ENCODE results near the gene ZDHHC11B.

ZDHHC11B gene

DNA sequence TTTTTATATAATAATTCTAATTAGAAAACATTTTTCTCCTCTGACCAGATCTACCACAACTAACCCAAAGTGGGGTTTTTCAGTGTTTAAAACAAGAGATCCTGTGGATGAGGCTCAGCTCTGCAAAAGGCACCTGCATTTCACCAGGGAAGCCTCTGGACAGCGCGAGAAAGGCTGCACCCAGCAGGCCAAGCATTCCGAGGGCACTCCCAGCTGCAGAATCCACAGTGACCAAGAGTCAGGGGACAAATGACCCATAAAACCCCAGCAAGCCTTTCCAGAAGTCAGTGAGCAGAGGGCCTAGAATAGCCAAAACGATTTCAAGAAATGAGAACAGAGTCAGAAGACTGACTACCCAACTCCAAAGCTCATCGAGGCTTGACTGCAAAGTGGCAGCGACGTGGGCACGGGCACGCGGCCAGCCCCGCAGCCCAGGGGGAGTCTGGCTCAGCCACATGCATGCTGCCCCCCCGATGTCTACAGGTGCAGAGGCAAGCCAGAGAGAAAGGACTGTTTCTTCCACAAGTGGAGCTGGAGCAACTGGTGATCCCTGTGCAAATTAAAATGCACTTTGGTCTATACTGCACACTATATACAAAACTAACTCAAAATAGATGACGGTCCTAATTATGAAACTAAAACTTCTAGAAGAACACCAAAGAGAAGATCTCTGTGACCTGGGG lies 117.6 kb downstream of the ZDHHC11B start:
- H3K27me3 ChIP-seq (ENCODE audit: insufficient read depth, low read length), result no peaks in the 10 kb centered on the region
- H3K9ac ChIP-seq (ENCODE audit: low read length), result no peak overlapping the region
- H2BK120ac ChIP-seq (ENCODE audit: insufficient read depth, low read length, poor library complexity), result no peak overlapping the region
- peaks cover 3 to 8% of the 10 kb centered on the region in 2 experiments for H3K4me1 ChIP-seq (ENCODE audit: control insufficient read depth in 1 of 2, insufficient read depth in 2 of 2, low read length in 2 of 2)
- no peak overlapping the region for H4K91ac ChIP-seq (ENCODE audit: low read depth, low read length)
- no peak overlapping the region for H3K23ac ChIP-seq (ENCODE audit: low read length)
- no peak overlapping the region for H4K8ac ChIP-seq (ENCODE audit: low read depth, low read length)
- no peak overlapping the region for H2BK5ac ChIP-seq (ENCODE audit: low read depth, low read length, poor library complexity)
- no peak overlapping the region for H2BK12ac ChIP-seq (ENCODE audit: low read length)
- no CpG with 5 or more reads among the region's 13 CpGs for WGBS (ENCODE audit: extremely low coverage, insufficient coverage, insufficient read length)
- DNase-seq, result no peak
- no peak overlapping the region for H2AK5ac ChIP-seq (ENCODE audit: low read length)
- H3K4me2 ChIP-seq (ENCODE audit: low read length), result no peak overlapping the region
- no peak overlapping the region for H3K18ac ChIP-seq (ENCODE audit: low read length)
- H3K36me3 ChIP-seq (ENCODE audit: control insufficient read depth in 1 of 2, insufficient read depth in 2 of 2, low read length in 2 of 2), result peaks cover 44 to 46% of the 10 kb centered on the region in 2 experiments
- no peak overlapping the region for H3K27ac ChIP-seq (ENCODE audit: low read depth, low read length)
- no peaks in the 10 kb centered on the region for H3K79me2 ChIP-seq (ENCODE audit: control insufficient read depth, insufficient read depth, low read length, poor library complexity)
- H3K4ac ChIP-seq (ENCODE audit: low read depth, low read length), result no peak overlapping the region
- H3K14ac ChIP-seq (ENCODE audit: low read length), result no peak overlapping the region
- H3K79me1 ChIP-seq (ENCODE audit: low read length), result no peaks in the 10 kb centered on the region
- H3K4me3 ChIP-seq (ENCODE audit: low read depth, low read length), result no peak overlapping the region
- H4K12ac ChIP-seq (ENCODE audit: low read depth, low read length), result no peak overlapping the region
- no peaks in the 10 kb centered on the region for H3K9me3 ChIP-seq (ENCODE audit: insufficient read depth, low read depth, low read length)
- no peak overlapping the region for H2AFZ ChIP-seq (ENCODE audit: insufficient read depth, low read length, poor library complexity)

DNA sequence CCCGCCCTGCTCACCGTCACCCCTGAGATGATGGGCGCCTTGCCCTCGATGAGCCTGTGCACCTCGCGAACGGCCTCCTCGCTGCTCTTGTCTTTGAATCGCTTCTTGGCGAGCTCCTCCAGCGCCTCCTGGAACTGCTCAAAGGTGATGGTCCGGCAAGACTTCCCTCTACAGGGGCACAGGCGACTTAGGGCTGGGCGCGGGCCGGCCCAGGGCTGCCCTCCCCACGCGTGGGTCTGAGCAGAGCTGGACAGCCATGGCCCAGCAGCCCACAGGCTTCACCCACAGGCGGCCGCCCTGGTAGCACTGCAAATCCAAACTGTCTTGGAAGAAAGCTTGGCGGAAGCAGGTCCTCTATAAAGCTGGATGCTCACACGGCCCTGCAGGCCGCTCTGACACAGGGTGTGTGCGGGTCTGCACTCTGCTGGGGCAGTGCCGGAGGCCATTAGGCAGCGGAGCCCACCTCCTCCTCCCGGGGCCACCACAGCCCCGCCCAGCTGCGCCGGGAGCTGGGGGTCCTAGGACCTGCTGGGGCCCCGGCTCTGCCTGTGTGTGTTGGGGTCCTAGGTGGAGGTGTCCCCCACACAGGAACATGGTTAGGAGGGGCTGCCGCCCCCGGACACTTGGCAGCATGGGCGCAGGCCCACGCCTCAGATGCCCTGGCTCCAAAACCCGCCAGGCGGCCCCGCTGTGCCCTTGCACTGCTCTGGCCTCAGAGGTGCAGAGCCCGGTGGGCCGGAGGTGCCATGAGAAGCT lies 118.4 kb downstream of the ZDHHC11B start:
- no peak overlapping the region for H3K18ac ChIP-seq (ENCODE audit: low read length)
- H3K79me2 ChIP-seq (ENCODE audit: control insufficient read depth, insufficient read depth, low read length, poor library complexity), result no peaks in the 10 kb centered on the region
- DNase-seq, result no peak
- H3K79me1 ChIP-seq (ENCODE audit: low read length), result no peaks in the 10 kb centered on the region
- H2BK5ac ChIP-seq (ENCODE audit: low read depth, low read length, poor library complexity), result no peak overlapping the region
- H3K23ac ChIP-seq (ENCODE audit: low read length), result no peak overlapping the region
- H3K4me3 ChIP-seq (ENCODE audit: low read depth, low read length), result no peak overlapping the region
- H3K14ac ChIP-seq (ENCODE audit: low read length), result no peak overlapping the region
- H2BK120ac ChIP-seq (ENCODE audit: insufficient read depth, low read length, poor library complexity), result no peak overlapping the region
- no peak overlapping the region for H2AFZ ChIP-seq (ENCODE audit: insufficient read depth, low read length, poor library complexity)
- H3K9ac ChIP-seq (ENCODE audit: low read length), result no peak overlapping the region
- H2BK12ac ChIP-seq (ENCODE audit: low read length), result no peak overlapping the region
- no peaks in the 10 kb centered on the region for H3K27me3 ChIP-seq (ENCODE audit: insufficient read depth, low read length)
- H3K9me3 ChIP-seq (ENCODE audit: insufficient read depth, low read depth, low read length), result peaks cover 2% of the 10 kb centered on the region
- no peak overlapping the region for H3K4me2 ChIP-seq (ENCODE audit: low read length)
- no peak overlapping the region for H4K12ac ChIP-seq (ENCODE audit: low read depth, low read length)
- no CpG with 5 or more reads among the region's 40 CpGs for WGBS (ENCODE audit: extremely low coverage, insufficient coverage, insufficient read length)
- H3K36me3 ChIP-seq (ENCODE audit: control insufficient read depth in 1 of 2, insufficient read depth in 2 of 2, low read length in 2 of 2), result peaks cover 51 to 52% of the 10 kb centered on the region in 2 experiments
- no peak overlapping the region for H4K91ac ChIP-seq (ENCODE audit: low read depth, low read length)
- no peak overlapping the region for H4K8ac ChIP-seq (ENCODE audit: low read depth, low read length)
- H2AK5ac ChIP-seq (ENCODE audit: low read length), result no peak overlapping the region
- H3K27ac ChIP-seq (ENCODE audit: low read depth, low read length), result no peak overlapping the region
- no peaks in the 10 kb centered on the region for H3K4me1 ChIP-seq (ENCODE audit: control insufficient read depth in 1 of 2, insufficient read depth in 2 of 2, low read length in 2 of 2)
- H3K4ac ChIP-seq (ENCODE audit: low read depth, low read length), result no peak overlapping the region

DNA sequence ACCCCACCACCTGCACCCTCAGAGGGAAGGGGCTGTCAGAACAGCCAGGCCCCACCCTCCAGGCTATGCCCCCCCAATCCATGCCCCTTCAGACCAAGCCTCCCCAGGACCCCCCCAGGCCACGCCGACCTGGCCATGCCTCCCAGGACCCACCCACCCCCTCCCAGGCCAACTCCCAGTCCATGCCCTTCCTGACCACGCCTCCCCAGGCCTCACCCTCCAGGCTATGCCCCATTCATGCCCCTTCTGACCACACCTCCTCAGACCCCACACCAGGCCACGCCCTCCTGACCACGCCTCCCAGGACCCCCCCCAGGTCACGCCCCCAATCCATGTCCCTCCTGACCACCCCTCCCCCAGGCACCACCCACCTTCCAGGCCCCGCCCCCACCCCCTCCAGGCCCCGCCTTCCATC lies 119.0 kb downstream of the ZDHHC11B start:
- H3K4me3 ChIP-seq (ENCODE audit: low read depth, low read length), result no peak overlapping the region
- no peak overlapping the region for H3K23ac ChIP-seq (ENCODE audit: low read length)
- H2BK120ac ChIP-seq (ENCODE audit: insufficient read depth, low read length, poor library complexity), result no peak overlapping the region
- H3K4me2 ChIP-seq (ENCODE audit: low read length), result no peak overlapping the region
- no peak overlapping the region for H3K27ac ChIP-seq (ENCODE audit: low read depth, low read length)
- H3K9ac ChIP-seq (ENCODE audit: low read length), result no peak overlapping the region
- H2BK12ac ChIP-seq (ENCODE audit: low read length), result no peak overlapping the region
- no peaks in the 10 kb centered on the region for H3K79me1 ChIP-seq (ENCODE audit: low read length)
- peaks cover 2% of the 10 kb centered on the region for H3K9me3 ChIP-seq (ENCODE audit: insufficient read depth, low read depth, low read length)
- no peak overlapping the region for H2AFZ ChIP-seq (ENCODE audit: insufficient read depth, low read length, poor library complexity)
- no peak overlapping the region for H3K14ac ChIP-seq (ENCODE audit: low read length)
- no peaks in the 10 kb centered on the region for H3K4me1 ChIP-seq (ENCODE audit: control insufficient read depth in 1 of 2, insufficient read depth in 2 of 2, low read length in 2 of 2)
- no peak overlapping the region for H2AK5ac ChIP-seq (ENCODE audit: low read length)
- H4K8ac ChIP-seq (ENCODE audit: low read depth, low read length), result no peak overlapping the region
- no CpG with 5 or more reads among the region's 8 CpGs for WGBS (ENCODE audit: extremely low coverage, insufficient coverage, insufficient read length)
- H3K27me3 ChIP-seq (ENCODE audit: insufficient read depth, low read length), result no peaks in the 10 kb centered on the region
- H3K36me3 ChIP-seq (ENCODE audit: control insufficient read depth in 1 of 2, insufficient read depth in 2 of 2, low read length in 2 of 2), result peaks cover 54 to 55% of the 10 kb centered on the region in 2 experiments
- no peaks in the 10 kb centered on the region for H3K79me2 ChIP-seq (ENCODE audit: control insufficient read depth, insufficient read depth, low read length, poor library complexity)
- no peak overlapping the region for H3K18ac ChIP-seq (ENCODE audit: low read length)
- H2BK5ac ChIP-seq (ENCODE audit: low read depth, low read length, poor library complexity), result no peak overlapping the region
- no peak for DNase-seq
- H4K12ac ChIP-seq (ENCODE audit: low read depth, low read length), result no peak overlapping the region
- H3K4ac ChIP-seq (ENCODE audit: low read depth, low read length), result no peak overlapping the region
- H4K91ac ChIP-seq (ENCODE audit: low read depth, low read length), result no peak overlapping the region

DNA sequence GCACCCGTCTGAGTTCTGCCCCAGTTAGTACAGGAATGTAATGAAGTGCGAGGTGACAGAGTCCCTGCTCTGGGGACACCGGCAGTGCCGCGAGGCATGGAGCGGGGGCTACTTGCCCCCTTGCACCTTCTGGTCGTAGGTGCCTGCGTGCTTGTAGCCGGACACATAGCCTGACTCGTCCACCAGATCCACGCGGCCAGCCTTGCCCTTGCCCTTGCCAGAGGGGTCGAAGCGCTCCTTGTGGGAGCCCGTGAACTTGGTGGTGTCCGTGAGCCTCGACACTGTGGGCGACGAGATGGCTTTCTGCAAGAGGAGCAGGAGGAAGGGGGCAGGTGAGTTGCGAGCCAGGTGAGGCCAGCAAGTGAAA lies 119.6 kb downstream of the ZDHHC11B start:
- no peak overlapping the region for H4K8ac ChIP-seq (ENCODE audit: low read depth, low read length)
- no peak overlapping the region for H2BK12ac ChIP-seq (ENCODE audit: low read length)
- H3K27ac ChIP-seq (ENCODE audit: low read depth, low read length), result no peak overlapping the region
- no peak for DNase-seq
- no peak overlapping the region for H2BK5ac ChIP-seq (ENCODE audit: low read depth, low read length, poor library complexity)
- no peak overlapping the region for H4K91ac ChIP-seq (ENCODE audit: low read depth, low read length)
- no peak overlapping the region for H2AK5ac ChIP-seq (ENCODE audit: low read length)
- H3K14ac ChIP-seq (ENCODE audit: low read length), result no peak overlapping the region
- no peak overlapping the region for H3K4me3 ChIP-seq (ENCODE audit: low read depth, low read length)
- no peak overlapping the region for H3K4me2 ChIP-seq (ENCODE audit: low read length)
- no peak overlapping the region for H2AFZ ChIP-seq (ENCODE audit: insufficient read depth, low read length, poor library complexity)
- H3K36me3 ChIP-seq (ENCODE audit: control insufficient read depth in 1 of 2, insufficient read depth in 2 of 2, low read length in 2 of 2), result peaks cover 58% of the 10 kb centered on the region in 2 experiments
- H3K23ac ChIP-seq (ENCODE audit: low read length), result no peak overlapping the region
- no peak overlapping the region for H3K4ac ChIP-seq (ENCODE audit: low read depth, low read length)
- no peak overlapping the region for H3K18ac ChIP-seq (ENCODE audit: low read length)
- no peaks in the 10 kb centered on the region for H3K79me1 ChIP-seq (ENCODE audit: low read length)
- WGBS (ENCODE audit: extremely low coverage, insufficient coverage, insufficient read length), result no CpG with 5 or more reads among the region's 20 CpGs
- peaks cover 2% of the 10 kb centered on the region for H3K9me3 ChIP-seq (ENCODE audit: insufficient read depth, low read depth, low read length)
- H3K9ac ChIP-seq (ENCODE audit: low read length), result no peak overlapping the region
- H2BK120ac ChIP-seq (ENCODE audit: insufficient read depth, low read length, poor library complexity), result no peak overlapping the region
- H4K12ac ChIP-seq (ENCODE audit: low read depth, low read length), result no peak overlapping the region
- H3K27me3 ChIP-seq (ENCODE audit: insufficient read depth, low read length), result no peaks in the 10 kb centered on the region
- H3K4me1 ChIP-seq (ENCODE audit: control insufficient read depth in 1 of 2, insufficient read depth in 2 of 2, low read length in 2 of 2), result no peaks in the 10 kb centered on the region
- no peaks in the 10 kb centered on the region for H3K79me2 ChIP-seq (ENCODE audit: control insufficient read depth, insufficient read depth, low read length, poor library complexity)
